Thoracic aorta (tissue), 2 donors: ENCODE results near the gene ANTXR1. TPM values are rescaled to one million over a fixed set of nuclear protein-coding genes. Genes with fewer than 3 reads are reported as not detected.
A peak's percentile ranks its signal among the peaks of the same experiment; 100 is the strongest.

ENCODE experiments used
- ATAC-seq: fragments of 150-250 bp; one replicate; pipeline ENCODE4 v1.8.0; 2017; ENCODE audit warnings: low read depth; ENCODE audit not compliant: insufficient number of reproducible peaks, low FRiP score
- DNase-seq: peaks from one replicate; pipeline ENCODE4 v3.0.0-alpha.2; 2020; ENCODE audit warnings: low spot score
- H3K27ac ChIP-seq, 2 donors: fragments of 200-600 bp; sonication (generic); 1 replicate in 1 of 2; 2 replicates in 1 of 2; pipeline ENCODE4 v1.5.1; 2016; ENCODE audit warnings: mild to moderate bottlenecking in 2 of 2, moderate library complexity in 2 of 2
- H3K27me3 ChIP-seq: fragments of 200-600 bp; sonication (generic); replicated peaks from 2 replicates; pipeline ENCODE4 v1.6.0; 2016; ENCODE audit warnings: mild to moderate bottlenecking; ENCODE audit not compliant: insufficient read depth
- H3K36me3 ChIP-seq: fragments of 200-600 bp; sonication (generic); one replicate; pipeline ENCODE4 v1.5.1; 2016
- H3K4me1 ChIP-seq, 2 donors: fragments of 200-600 bp; sonication (generic); 1 replicate in 1 of 2; 2 replicates in 1 of 2; pipeline versions ENCODE4 v1.5.1 to v1.6.0; 2016; ENCODE audit warnings: low read depth in 2 of 2, mild to moderate bottlenecking in 1 of 2; ENCODE audit not compliant: control insufficient read depth in 1 of 2
- H3K4me3 ChIP-seq: fragments of 200-600 bp; sonication (generic); 2 replicates; pipeline ENCODE4 v1.5.1; 2016; ENCODE audit warnings: mild to moderate bottlenecking
- H3K9me3 ChIP-seq: fragments of 200-600 bp; sonication (generic); 2 replicates; pipeline ENCODE4 v1.5.1; 2016
- total RNA-seq, 2 donors: library from RNA; depleted of rRNA; stranded (reverse); fragments of >200 nt; gene quantifications; one replicate each; pipeline versions ENCODE4 v1.1.0 to v1.2.3, GENCODE V29; 2016
- TF ChIP-seq, protein P1 (sequence below): fragments of 200-600 bp; sonication (generic); IDR thresholded peaks from one replicate; pipeline ENCODE4 v1.5.1; 2019; ENCODE audit warnings: antibody characterized with exemption

ANTXR1 gene
- total RNA-seq, 2 donors from 2014 or later, result 253 to 313 TPM

DNA sequence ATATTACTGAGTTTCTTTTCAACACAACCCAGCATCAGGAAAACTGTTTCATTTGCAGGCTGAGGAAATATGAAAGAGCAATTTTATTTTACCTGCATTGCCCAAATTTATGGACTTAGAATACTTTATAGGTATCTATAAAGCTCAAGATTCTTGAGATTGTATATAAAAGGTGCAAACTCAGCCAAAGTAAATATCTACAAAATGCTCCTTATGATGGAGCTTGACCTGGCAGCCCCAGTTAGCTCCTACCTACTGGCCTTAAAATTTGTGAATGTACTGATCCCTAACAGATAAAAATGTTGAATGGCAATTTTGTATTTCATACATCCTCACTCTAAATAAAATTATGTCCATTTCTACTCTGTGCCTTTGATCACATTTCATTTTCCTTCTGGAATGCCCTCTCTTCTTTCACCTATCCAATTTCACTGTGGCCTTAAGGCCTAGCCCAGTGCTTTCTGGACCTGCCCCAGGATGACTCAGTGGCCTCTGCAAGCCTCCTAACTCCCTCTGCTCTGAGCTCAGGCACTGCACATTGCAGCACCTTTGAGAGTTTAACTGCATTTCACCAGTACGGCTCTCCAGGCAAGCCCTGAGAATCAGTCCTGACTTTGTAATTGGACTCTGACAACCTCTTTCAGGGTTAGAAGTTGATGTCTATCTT, 125.9 kb downstream of the ANTXR1 start:
- no peak for DNase-seq
- H3K9me3 ChIP-seq, result no peaks in the 10 kb centered on the region
- no peaks in the 10 kb centered on the region for H3K36me3 ChIP-seq
- peak overlapping the region; percentile 42 to 68 for H3K27ac ChIP-seq
- peaks cover 20 to 52% of the 10 kb centered on the region in 2 donors for H3K4me1 ChIP-seq
- ATAC-seq, result no peak
- H3K27me3 ChIP-seq, result no peaks in the 10 kb centered on the region
- H3K4me3 ChIP-seq, result peak overlapping the region; percentile 18
- TF ChIP-seq, protein P1, sequence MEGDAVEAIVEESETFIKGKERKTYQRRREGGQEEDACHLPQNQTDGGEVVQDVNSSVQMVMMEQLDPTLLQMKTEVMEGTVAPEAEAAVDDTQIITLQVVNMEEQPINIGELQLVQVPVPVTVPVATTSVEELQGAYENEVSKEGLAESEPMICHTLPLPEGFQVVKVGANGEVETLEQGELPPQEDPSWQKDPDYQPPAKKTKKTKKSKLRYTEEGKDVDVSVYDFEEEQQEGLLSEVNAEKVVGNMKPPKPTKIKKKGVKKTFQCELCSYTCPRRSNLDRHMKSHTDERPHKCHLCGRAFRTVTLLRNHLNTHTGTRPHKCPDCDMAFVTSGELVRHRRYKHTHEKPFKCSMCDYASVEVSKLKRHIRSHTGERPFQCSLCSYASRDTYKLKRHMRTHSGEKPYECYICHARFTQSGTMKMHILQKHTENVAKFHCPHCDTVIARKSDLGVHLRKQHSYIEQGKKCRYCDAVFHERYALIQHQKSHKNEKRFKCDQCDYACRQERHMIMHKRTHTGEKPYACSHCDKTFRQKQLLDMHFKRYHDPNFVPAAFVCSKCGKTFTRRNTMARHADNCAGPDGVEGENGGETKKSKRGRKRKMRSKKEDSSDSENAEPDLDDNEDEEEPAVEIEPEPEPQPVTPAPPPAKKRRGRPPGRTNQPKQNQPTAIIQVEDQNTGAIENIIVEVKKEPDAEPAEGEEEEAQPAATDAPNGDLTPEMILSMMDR, result no peak

DNA sequence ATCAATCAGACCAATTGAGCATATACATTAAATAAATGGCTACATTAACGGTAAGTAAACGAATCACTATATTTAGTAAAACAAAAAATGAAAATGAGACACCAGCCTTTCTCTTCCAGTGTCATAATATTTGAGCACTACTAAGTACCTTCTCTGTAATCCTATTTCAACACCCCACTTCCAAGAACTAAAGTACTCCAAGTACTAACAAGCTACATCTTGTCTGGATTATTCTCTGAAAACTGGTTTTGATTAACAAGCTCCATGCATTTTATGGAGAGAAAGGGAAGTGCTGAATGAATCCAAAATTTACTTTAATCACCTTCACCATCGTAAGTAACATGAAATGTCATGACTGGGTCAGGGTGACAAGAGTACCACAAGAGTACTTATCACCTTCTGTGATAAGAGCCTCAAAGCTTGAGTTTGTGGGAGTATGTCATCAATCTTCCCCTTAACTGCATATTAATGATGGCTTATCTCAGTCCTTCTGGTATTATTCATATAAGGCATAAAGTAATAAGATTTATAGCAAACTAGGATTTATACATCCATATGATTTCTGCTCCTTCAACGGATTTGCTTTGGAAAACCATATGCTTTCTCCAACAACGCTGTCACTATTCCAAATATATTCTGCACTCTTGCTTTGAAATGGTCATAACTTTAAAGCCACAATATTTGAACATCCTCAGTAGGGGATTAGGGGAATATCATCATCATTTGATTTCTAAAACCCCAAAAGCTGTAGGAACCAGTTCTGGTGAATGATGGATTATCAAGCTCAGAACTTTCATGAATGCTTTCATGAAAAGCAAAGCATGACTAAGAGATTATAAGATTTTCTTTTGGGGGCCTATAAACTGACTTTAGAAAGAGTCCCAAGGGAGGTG, 127.0 kb downstream of the ANTXR1 start:
- DNase-seq, result no peak
- Histone ChIP-seq H3K9me3 (no peaks in the 10 kb centered on the region), H3K27ac (peak overlapping the region; percentile 42 to 68), H3K4me3 (no peak overlapping the region), H3K36me3 (no peaks in the 10 kb centered on the region), H3K27me3 (no peaks in the 10 kb centered on the region), H3K4me1 (peaks cover 27 to 48% of the 10 kb centered on the region in 2 donors)
- no peak for ATAC-seq
- TF ChIP-seq, protein P1, result no peak

DNA sequence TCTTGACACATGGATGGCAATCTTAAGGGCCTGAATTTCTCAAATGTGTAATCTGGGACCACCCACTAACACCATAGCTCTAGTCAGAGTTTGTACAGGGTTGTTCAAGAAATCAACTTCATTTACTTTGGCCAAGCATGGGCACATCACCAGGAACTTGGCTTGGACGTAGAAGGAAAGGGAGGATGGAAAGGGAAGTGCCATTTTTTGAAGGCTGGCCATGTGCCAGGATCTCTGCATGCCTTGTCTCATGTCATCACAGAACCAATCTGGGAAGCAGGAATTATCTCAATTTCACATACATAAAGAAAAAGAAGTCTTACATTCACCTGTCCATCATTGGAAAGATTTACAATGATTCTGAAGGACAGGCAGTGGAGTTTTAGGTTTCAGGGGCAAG, 128.1 kb downstream of the ANTXR1 start:
- ATAC-seq (no peak), DNase-seq (no peak)
- peaks cover 27 to 46% of the 10 kb centered on the region in 2 donors for H3K4me1 ChIP-seq
- H3K9me3 ChIP-seq, result no peaks in the 10 kb centered on the region
- H3K36me3 ChIP-seq, result no peaks in the 10 kb centered on the region
- H3K4me3 ChIP-seq, result no peak overlapping the region
- TF ChIP-seq, protein P1, result no peak
- H3K27me3 ChIP-seq, result no peaks in the 10 kb centered on the region
- peak overlapping the region in 1 of 2 donors; percentile 68 for H3K27ac ChIP-seq

DNA sequence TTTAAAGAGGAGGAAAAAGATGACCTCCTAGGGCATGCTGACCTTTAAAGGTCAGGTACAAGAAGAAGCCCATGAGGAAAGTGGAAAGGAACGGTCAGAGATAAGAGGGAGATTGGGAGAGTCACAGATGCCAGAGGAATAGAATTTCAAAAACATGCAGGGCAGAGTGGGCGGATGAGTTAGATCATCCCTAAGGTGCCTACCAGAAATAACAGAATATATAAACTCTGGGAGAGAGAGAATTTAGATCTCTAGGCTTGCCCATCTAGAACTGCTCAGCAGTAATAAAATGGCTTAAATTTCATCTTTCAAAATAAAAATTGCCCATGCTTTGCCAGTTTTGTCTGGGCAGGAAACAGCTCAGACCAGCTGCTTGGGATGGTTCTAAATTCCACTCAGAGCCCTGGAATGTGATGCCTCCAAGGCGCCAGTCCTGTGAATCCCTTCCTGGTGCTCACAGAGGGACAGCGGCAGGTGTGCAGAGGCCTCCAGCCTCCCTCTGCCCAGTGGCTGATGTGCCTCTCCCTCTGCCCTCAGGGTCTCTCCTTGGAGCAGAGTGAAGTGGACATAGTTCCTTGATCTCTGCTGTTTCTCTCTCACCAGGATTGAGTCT, 130.9 kb downstream of the ANTXR1 start:
- ATAC-seq (no peak), DNase-seq (no peak)
- peaks cover 21 to 36% of the 10 kb centered on the region in 2 donors for H3K4me1 ChIP-seq
- peak overlapping the region; percentile 67 to 80 for H3K27ac ChIP-seq
- TF ChIP-seq, protein P1, result no peak
- H3K36me3 ChIP-seq, result no peaks in the 10 kb centered on the region
- no peaks in the 10 kb centered on the region for H3K9me3 ChIP-seq
- H3K4me3 ChIP-seq, result no peak overlapping the region
- H3K27me3 ChIP-seq, result no peaks in the 10 kb centered on the region

DNA sequence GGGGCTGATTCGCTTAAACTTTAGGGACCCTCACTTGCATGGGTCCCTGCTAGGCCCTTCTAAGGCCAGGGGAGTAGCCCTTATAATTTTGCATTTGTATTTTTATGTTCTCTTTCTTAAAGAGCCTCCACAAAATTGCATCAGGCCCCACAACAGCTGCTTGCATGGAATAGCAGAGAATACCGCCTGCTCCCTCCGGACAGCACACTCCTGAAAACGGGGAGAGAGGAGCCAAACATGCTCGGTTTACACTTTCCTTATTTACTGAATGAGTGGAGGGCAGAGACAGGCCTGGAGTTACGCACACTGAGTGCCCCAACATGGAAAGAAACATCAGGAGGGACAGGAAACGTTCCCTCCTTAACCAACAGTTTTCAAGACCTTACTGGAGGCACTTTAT, 132.2 kb downstream of the ANTXR1 start:
- no peaks in the 10 kb centered on the region for H3K36me3 ChIP-seq
- H3K27ac ChIP-seq, result peak overlapping the region; percentile 67 to 80
- peaks cover 19 to 36% of the 10 kb centered on the region in 2 donors for H3K4me1 ChIP-seq
- TF ChIP-seq, protein P1, result no peak
- no peaks in the 10 kb centered on the region for H3K27me3 ChIP-seq
- no peak for ATAC-seq
- no peak for DNase-seq
- H3K4me3 ChIP-seq, result no peak overlapping the region
- H3K9me3 ChIP-seq, result no peaks in the 10 kb centered on the region
